HG02588 (cell line): Measurements from ENCODE around the gene RABGGTA.

Experiments used
- ATAC-seq: cut with Tn5 transposase; IDR thresholded peaks from one replicate; pipeline ENCODE4 v1.9.1; 2021; ENCODE audit warnings: mild to moderate bottlenecking, moderate library complexity; ENCODE audit not compliant: unreplicated experiment

Gene RABGGTA

DNA sequence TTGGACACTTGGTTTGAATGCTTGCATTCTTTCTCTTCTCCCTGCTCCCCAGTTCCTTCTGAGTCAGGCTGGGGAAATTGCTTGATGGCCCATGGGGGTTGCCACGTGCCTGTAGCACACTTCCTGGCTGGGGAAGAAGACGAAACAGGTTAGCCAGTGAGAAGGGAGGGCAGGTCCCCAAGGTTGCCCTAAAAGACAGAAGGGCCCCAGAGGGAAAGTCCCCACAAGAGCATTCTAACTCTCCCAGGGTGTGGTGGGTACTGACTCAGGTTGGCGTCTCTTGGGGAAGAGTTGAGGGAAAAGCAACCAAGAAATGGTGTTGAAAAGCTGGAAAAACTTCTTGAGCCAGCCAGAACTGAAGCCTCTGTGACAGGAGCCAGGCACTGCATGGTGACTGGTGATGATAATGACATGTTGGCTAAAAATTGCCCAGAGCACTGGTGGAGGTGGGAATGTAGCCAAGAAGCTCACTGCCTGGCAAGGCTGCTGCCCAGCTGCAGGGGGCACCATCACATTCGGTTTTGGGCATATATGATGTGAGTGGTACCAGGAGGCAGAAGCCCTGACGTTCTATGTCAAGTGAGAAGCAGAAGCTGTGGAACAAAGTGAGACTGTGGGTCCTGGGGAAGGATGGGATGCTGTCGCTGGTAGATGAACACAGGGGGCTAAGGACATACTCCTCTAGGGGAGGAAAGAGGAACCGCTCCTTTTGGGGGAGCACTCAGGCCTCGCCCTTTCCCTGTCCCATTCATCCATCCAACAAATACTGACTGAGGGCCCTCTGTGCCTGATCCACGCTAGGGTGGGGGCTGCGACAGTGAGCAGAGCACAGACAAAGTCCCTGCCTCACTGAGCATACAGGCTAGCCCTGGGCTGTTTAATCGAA, 8.1 kb upstream of the RABGGTA start:
- ATAC-seq: peak; percentile 68

DNA sequence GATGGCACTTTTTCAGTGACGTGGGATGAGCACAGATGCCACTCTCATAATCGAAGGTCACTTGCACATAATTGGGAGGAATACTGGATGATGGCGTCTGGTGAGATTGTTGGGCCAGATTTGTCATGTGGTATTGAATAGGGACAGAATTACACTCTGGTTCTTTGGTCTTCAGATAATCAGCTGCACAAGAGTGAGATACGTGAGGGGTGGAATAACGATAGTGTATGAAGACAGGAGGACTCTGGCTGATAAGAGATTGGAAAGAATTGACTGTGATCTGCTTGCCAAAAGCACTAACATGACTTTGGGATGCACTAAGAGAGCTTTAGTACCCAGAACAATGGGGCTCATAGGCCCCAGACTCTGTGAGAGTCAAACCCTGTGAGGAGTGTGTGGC, 7.0 kb upstream of the RABGGTA start:
- ATAC-seq: no peak

- no peak for ATAC-seq
Observed at GRCh38 chr14:24277606-24278321, 6.4 kb upstream of the RABGGTA start.

DNA sequence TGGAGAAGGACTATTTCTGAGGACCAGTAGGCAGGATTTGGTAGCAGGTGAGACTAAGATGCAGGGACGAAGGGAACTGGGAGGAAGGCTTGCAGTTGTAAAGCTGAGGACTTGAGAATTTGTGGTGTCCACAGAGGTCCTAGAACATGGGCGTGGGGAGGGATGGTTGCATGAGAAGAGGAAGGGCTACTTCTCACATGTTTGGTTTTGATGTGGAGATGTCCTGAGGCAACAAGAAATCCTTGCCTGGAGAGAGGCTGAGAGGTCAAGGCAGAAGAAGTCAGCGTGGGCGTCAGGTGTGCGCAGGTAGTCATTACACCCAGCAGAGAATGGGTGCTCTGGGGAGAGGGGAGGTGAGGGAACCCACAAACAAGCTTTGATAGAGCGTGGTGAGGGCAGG, 5.7 kb upstream of the RABGGTA start:
- no peak for ATAC-seq

DNA sequence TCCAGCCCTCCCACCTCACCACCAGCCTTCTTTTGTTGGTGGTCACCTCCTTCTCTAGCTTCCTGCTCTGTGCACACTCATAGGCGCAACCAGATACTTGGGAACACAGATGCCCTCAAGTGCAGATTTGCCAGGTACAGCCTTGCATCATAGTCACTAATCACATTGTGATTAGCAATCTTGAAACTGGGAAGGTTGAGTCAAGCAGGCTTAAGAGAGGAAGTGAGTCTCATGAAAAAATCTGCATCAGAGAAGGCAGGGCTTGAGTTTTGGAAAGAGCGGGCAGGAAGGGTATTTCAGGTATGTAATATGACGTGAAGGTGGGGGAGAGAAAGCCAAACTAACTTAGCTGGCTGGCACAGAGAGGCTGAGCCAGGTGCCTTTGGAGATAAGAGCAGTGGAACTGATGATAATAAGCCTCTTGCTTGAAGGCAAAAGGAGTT, 2.7 kb upstream of the RABGGTA start:
- ATAC-seq: peak; percentile 37

GRCh38 chr14:24273422-24273998, 2.1 kb upstream of the RABGGTA start:
- ATAC-seq: no peak

GRCh38 chr14:24272467-24272866, 1.1 kb upstream of the RABGGTA start:
- no peak for ATAC-seq

DNA sequence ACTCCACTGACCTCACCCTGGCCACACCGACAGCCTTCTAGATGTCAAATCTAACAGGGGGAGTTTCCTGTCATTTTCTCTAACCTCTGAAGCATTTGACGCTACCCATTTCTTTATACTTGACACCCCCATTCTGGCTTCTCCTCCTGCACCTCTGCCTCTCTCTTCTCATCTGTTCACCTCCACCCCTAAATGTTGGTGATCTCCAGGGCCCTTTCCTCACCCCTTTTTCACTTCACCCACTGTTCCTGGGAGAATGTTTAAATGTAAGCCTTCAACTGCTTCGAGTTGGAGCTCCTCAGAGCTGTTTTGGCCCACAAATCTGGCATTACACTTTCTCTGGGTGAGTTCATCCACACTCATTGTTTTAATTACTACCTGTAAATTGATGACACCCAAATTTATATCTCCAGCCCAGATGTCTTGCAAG, 452 bp upstream of the RABGGTA start:
- no peak for ATAC-seq

GRCh38 chr14:24270537-24271133, 762 bp downstream of the RABGGTA start:
- ATAC-seq: no peak

DNA sequence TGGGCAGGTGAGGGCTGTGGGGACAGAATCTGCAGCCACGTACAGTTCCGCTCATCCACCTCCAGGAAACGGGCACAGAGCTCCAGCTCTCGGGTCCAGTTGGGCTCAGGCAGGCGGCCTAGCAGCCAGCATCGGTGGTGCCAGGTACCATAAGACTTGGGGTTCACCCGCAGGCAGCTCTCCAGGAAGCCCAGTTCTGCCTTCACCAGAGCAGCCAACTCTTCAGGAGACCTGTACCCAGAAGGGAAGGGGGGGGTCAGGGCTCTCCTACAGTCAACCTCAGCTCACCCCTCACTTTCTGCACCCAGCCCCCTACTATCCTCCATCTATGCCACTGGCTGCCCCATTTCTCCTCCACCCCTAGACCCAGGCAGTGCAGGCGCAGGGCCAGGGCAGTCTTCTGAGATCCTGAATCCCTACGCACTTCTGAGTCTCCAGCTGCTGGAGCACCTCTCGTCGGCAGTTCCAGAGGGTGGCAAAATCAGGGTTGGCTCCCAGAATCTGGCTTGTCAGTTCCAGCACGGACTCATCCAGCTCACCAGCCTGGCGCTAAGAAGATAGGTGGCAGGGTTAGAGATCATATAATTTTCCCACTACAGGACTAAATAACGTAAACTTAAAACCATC, 1.4 kb downstream of the RABGGTA start:
- ATAC-seq: no peak

DNA sequence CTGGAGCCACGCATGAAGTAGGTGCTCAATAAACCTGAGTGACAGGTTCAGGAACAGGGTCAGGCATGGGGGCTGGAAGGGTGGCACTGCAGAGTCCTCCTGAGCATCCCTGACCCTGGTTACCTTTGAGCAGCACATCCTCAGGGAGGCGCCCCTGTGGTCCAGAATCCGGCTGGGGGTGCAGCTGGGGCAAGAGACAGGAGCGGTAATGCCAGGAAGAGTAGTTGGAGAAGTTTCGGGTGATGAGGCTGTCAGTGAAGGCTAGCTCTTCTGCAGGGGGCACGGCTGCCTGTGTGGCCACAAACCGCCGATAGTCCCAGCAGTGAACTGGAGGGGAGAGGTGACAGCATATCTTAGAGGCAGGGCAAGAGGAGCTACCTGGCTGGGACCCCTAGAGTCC, 2.0 kb downstream of the RABGGTA start:
- ATAC-seq: no peak

DNA sequence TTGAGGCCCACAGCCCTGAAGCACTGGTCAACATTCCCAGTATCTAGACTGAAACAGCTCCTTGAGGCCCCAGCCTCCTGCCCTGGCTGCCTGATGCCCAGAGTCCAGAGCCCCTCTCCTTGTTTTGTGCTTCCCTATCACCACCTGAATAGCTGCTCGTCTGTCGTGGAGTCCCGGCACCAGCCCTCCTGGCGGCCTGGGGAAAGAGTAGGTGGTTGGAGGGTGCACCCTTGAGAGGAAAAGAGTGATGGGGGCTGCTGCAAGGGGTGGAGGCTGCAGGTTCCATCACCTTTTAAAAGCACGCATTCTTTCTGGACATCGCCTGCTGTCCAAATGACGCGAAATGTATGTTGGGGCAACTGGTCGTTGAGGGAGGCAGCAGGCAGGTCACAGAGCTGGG, 3.2 kb downstream of the RABGGTA start:
- no peak for ATAC-seq

- no peak for ATAC-seq
Observed at GRCh38 chr14:24267516-24267915, 3.9 kb downstream of the RABGGTA start.

GRCh38 chr14:24266344-24267244, 4.8 kb downstream of the RABGGTA start:
- no peak for ATAC-seq

DNA sequence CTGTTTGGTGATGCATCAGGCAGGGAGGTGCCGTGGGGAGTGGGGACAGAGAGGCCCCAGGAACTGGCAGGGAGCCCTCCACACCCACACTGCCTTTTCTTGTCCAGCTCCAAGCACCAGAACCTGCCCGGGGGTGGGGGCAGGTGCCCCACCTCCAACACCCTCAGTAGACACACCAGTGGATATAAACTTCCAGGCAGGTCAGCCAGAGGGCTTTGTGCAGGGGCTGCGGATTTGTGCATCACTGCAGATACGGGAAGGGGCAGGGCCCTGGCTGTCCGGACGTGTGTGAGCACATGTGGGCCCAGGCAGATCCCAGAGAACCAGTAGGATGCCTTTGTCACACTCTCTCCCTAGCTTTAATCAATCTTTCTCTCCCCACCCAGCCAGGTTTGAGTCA, 7.1 kb downstream of the RABGGTA start:
- ATAC-seq: no peak

DNA sequence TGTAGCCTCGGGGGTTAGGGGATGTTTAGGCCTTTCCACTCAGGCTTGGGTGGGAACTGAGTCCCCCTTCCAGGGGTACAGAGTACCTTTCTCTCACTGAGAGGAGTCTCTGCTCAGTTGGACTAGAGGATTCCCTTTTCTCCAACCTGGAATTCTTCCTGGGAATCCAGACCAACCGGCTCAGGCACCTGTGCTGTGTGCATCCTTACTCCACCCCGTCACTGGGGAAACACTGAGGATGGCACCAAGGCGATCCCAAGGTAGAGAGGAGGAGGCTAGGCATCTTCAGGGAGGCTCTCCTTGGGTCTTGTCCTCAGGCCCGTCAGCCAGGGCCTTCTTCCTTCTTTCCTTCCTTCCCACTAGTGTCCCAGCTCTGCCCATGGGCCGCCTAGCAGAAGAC, 7.5 kb downstream of the RABGGTA start:
- ATAC-seq: no peak

GRCh38 chr14:24262821-24263733, 8.3 kb downstream of the RABGGTA start, which contains the start of gene TGM1:
Gene TGM1 (minus strand): TSS chr14:24263177. CDS start chr14:24262352, 825 bp downstream.
- no peak for ATAC-seq

GRCh38 chr14:24261969-24262327, 9.4 kb downstream of the RABGGTA start:
- no peak for ATAC-seq
